HEK293T (cell line): ENCODE data around the gene PKNOX1.
"Not testable (repeated sequence)": the region's sequence is repeated elsewhere in the genome, so short reads cannot be mapped to it uniquely, and the experiment has no call there.

Source experiments
- CTCF ChIA-PET: fragments of 350-600 bp; formaldehyde crosslinking; extraction: SDS; loops from one replicate; lab custom pipeline; 2021; ENCODE audit warnings: antibody characterized with exemption, inconsistent platforms; lab: Yijun Ruan, JAX
- POLR2A ChIA-PET: fragments of 350-600 bp; formaldehyde crosslinking; extraction: SDS; loops from one replicate; lab custom pipeline; 2020; ENCODE audit warnings: antibody characterized with exemption, inconsistent platforms; lab: Yijun Ruan, JAX
- DNase-seq: peaks from one replicate; pipeline ENCODE4 v3.0.0; 2012; ENCODE audit warnings: mixed read lengths; ENCODE audit errors: extremely low spot score
- ARNT ChIP-seq: fragments of 450-650 bp; IDR thresholded peaks from 2 replicates; pipeline ENCODE4 v1.6.1; 2017; ENCODE audit warnings: mild to moderate bottlenecking
- BHLHE40 ChIP-seq: fragments of 450-650 bp; IDR thresholded peaks from 2 replicates; pipeline ENCODE4 v1.6.1; 2016; ENCODE audit warnings: mild to moderate bottlenecking, moderate library complexity, borderline replicate concordance
- CTBP1 ChIP-seq: fragments of 450-650 bp; IDR thresholded peaks from 2 replicates; pipeline ENCODE4 v1.6.1; 2016; ENCODE audit warnings: borderline replicate concordance
- ELF4 ChIP-seq: fragments of 450-650 bp; IDR thresholded peaks from 2 replicates; pipeline ENCODE4 v1.6.1; 2017; ENCODE audit warnings: antibody characterized with exemption
- FOXA1 ChIP-seq: fragments of 450-650 bp; IDR thresholded peaks from 2 replicates; pipeline ENCODE4 v1.6.1; 2016; ENCODE audit warnings: mild to moderate bottlenecking
- FOXK2 ChIP-seq: fragments of 450-650 bp; IDR thresholded peaks from 2 replicates; pipeline ENCODE4 v1.6.1; 2016; ENCODE audit warnings: mild to moderate bottlenecking
- FOXM1 ChIP-seq: fragments of 450-650 bp; IDR thresholded peaks from 2 replicates; pipeline ENCODE4 v1.6.1; 2017; ENCODE audit warnings: mild to moderate bottlenecking, borderline replicate concordance
- HDGF ChIP-seq: fragments of 450-650 bp; IDR thresholded peaks from 2 replicates; pipeline ENCODE4 v1.6.1; 2017; ENCODE audit warnings: antibody characterized with exemption, borderline replicate concordance
- L3MBTL2 ChIP-seq: fragments of 450-650 bp; conservative IDR thresholded peaks from 2 replicates; pipeline ENCODE4 v1.6.1; 2016; ENCODE audit warnings: mild to moderate bottlenecking
- LEF1 ChIP-seq: fragments of 450-650 bp; IDR thresholded peaks from 2 replicates; pipeline ENCODE4 v1.6.1; 2017; ENCODE audit warnings: mild to moderate bottlenecking, borderline replicate concordance
- NFRKB ChIP-seq: fragments of 450-650 bp; IDR thresholded peaks from 2 replicates; pipeline ENCODE4 v1.6.1; 2016; ENCODE audit warnings: mild to moderate bottlenecking, moderate library complexity
- PKNOX1 ChIP-seq: fragments of 450-650 bp; IDR thresholded peaks from 2 replicates; pipeline ENCODE4 v1.6.1; 2016
- SP1 ChIP-seq: fragments of 450-650 bp; IDR thresholded peaks from 2 replicates; pipeline ENCODE4 v1.6.1; 2017
- SUZ12 ChIP-seq: fragments of 450-650 bp; IDR thresholded peaks from 2 replicates; pipeline ENCODE4 v1.6.1; 2016; ENCODE audit warnings: mild to moderate bottlenecking
- TARDBP ChIP-seq: fragments of 450-650 bp; IDR thresholded peaks from 2 replicates; pipeline ENCODE4 v1.6.1; 2016
- ZNF384 ChIP-seq: fragments of 450-650 bp; IDR thresholded peaks from 2 replicates; pipeline ENCODE4 v1.6.1; 2016

Gene PKNOX1

GRCh38 chr21:42936360-42936759, 38.0 kb upstream of the PKNOX1 start:
- CTCF ChIA-PET, POLR2A ChIA-PET, DNase-seq: not testable (repeated sequence)

- POLR2A ChIA-PET, DNase-seq, CTCF ChIA-PET: not testable (repeated sequence)
Measured at GRCh38 chr21:42937034-42937940, 37.1 kb upstream of the PKNOX1 start.

- no peak for TF ChIP-seq CTBP1
- TF ChIP-seq ELF4 = no peak
- no peak for TF ChIP-seq FOXA1
- no peak for TF ChIP-seq NFRKB
- no peak for TF ChIP-seq ARNT
- no peak for TF ChIP-seq SUZ12
- no peak for TF ChIP-seq L3MBTL2
- no peak for TF ChIP-seq BHLHE40
- no peak for TF ChIP-seq SP1
- no peak for TF ChIP-seq PKNOX1
- TF ChIP-seq TARDBP = no peak
- TF ChIP-seq LEF1 = no peak
- TF ChIP-seq FOXM1 = no peak
- no peak for TF ChIP-seq ZNF384
- no peak for TF ChIP-seq HDGF
- TF ChIP-seq FOXK2 = no peak
- ChIA-PET CTCF (interaction anchor here (0.6 kb wide), 1 partner anchor 29 kb away, joined by 3 read pairs; no protein-coding TSS in a partner anchor), POLR2A (no interaction called here)
- no peak for DNase-seq
Measured at GRCh38 chr21:42937960-42938605, 36.3 kb upstream of the PKNOX1 start.

- POLR2A ChIA-PET, DNase-seq: not testable (repeated sequence)
- CTCF ChIA-PET = interaction anchor here (0.6 kb wide), 1 partner anchor 29 kb away, joined by 3 read pairs; no protein-coding TSS in a partner anchor
Measured at GRCh38 chr21:42938606-42938995, 35.8 kb upstream of the PKNOX1 start.

- DNase-seq = no peak
- ChIA-PET POLR2A (no interaction called here), CTCF (no interaction called here)
- TF ChIP-seq FOXM1 (no peak), FOXK2 (no peak), NFRKB (no peak), ELF4 (no peak), PKNOX1 (no peak), ARNT (no peak), SP1 (no peak), BHLHE40 (no peak), LEF1 (no peak), HDGF (no peak), CTBP1 (no peak), SUZ12 (no peak), TARDBP (no peak), L3MBTL2 (no peak)
Measured at GRCh38 chr21:42939582-42940413, 34.6 kb upstream of the PKNOX1 start.

- no peak for TF ChIP-seq HDGF
- TF ChIP-seq PKNOX1 = no peak
- no peak for TF ChIP-seq FOXA1
- no peak for TF ChIP-seq SUZ12
- no peak for TF ChIP-seq CTBP1
- TF ChIP-seq FOXK2 = no peak
- TF ChIP-seq ARNT = no peak
- no peak for TF ChIP-seq NFRKB
- TF ChIP-seq BHLHE40 = no peak
- no peak for TF ChIP-seq LEF1
- no peak for TF ChIP-seq L3MBTL2
- no peak for TF ChIP-seq ZNF384
- TF ChIP-seq TARDBP = no peak
- TF ChIP-seq SP1 = no peak
- no peak for TF ChIP-seq FOXM1
- no peak for TF ChIP-seq ELF4
- ChIA-PET POLR2A (no interaction called here), CTCF (no interaction called here)
- DNase-seq = no peak
Measured at GRCh38 chr21:42941696-42942085, 32.7 kb upstream of the PKNOX1 start.
